A549 (cell line): ENCODE data around the gene PDSS2.

Experiments used
- CTCF ChIP-seq: fragments of >200 bp; sonication (Bioruptor Twin); formaldehyde crosslinking; IDR thresholded peaks from 3 replicates; pipeline ENCODE4 v1.5.1; 2016
- EHMT2 ChIP-seq: fragments of 200-600 bp; sonication (generic); IDR thresholded peaks from 2 replicates; pipeline ENCODE4 v1.6.1; 2016; ENCODE audit warnings: antibody characterized with exemption, low read depth, mild to moderate bottlenecking, moderate library complexity
- EP300 ChIP-seq, 2 experiments: fragments of >200 bp; sonication (Bioruptor Twin); formaldehyde crosslinking; IDR thresholded peaks; 2 replicates in 1 of 2; 3 replicates in 1 of 2; pipeline ENCODE4 v1.6.1; 2016 to 2017
- FOSB ChIP-seq: fragments of 250-450 bp; sonication (Bioruptor Pico); IDR thresholded peaks from 2 replicates; pipeline ENCODE4 v1.5.0; 2020; ENCODE audit warnings: mild to moderate bottlenecking, moderate library complexity
- KDM5A ChIP-seq: fragments of 200-600 bp; sonication (generic); IDR thresholded peaks from 2 replicates; pipeline ENCODE4 v1.6.1; 2016; ENCODE audit warnings: antibody characterized with exemption, mild to moderate bottlenecking
- MAFK ChIP-seq: fragments of 450-650 bp; IDR thresholded peaks from 2 replicates; pipeline ENCODE4 v1.6.1; 2014; ENCODE audit not compliant: partially characterized antibody
- POLR2A ChIP-seq: IDR thresholded peaks from 2 replicates; pipeline ENCODE4 v1.6.1; 2012; ENCODE audit warnings: mild to moderate bottlenecking, low read length
- RAD21 ChIP-seq, 2 experiments: fragments of >200 bp in 1 of 2; sonication (Bioruptor Twin) in 1 of 2; formaldehyde crosslinking in 1 of 2; IDR thresholded peaks in 1 of 2; conservative IDR thresholded peaks in 1 of 2; 2 replicates in 1 of 2; 3 replicates in 1 of 2; pipeline ENCODE4 v1.6.1; 2012 to 2018; ENCODE audit warnings: inconsistent platforms in 1 of 2
- REST ChIP-seq: fragments of 200-600 bp; sonication (generic); IDR thresholded peaks from 2 replicates; pipeline ENCODE4 v1.6.1; 2016; ENCODE audit warnings: antibody characterized with exemption, mild to moderate bottlenecking, moderate library complexity
- SMC3 ChIP-seq: fragments of >200 bp; sonication (Bioruptor Twin); formaldehyde crosslinking; IDR thresholded peaks from 3 replicates; pipeline ENCODE4 v1.6.1; 2018; ENCODE audit warnings: inconsistent platforms
- TP53 ChIP-seq: fragments of 250-450 bp; sonication (Bioruptor Pico); IDR thresholded peaks from 2 replicates; pipeline ENCODE4 v1.5.0; 2021; ENCODE audit warnings: mild to moderate bottlenecking, moderate library complexity
- USF2 ChIP-seq: fragments of 450-650 bp; IDR thresholded peaks from 2 replicates; pipeline ENCODE4 v1.6.1; 2014; ENCODE audit warnings: antibody characterized with exemption

DNA sequence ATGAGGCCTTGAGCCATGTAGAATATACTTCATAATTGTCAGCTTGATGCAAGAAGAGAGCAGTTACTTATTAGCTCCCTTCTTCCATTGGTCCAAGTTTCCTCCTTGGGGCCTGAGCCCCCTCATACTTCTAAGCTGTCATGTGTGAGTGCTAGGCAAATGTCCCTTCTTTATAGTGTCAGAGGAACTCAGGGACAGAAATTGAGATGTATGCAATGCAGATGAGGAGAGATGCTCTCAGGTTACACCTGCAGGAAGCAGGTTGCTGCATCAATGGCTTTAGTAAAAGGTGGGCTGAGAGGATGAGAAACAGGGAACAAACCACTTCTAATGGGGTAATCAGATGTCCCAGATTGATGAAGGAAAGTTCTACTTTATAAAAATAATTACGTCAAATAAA lies 6.7 kb upstream of the PDSS2 start:
- no peak for TF ChIP-seq POLR2A
- TF ChIP-seq CTCF = no peak
- TF ChIP-seq SMC3 = no peak
- no peak for TF ChIP-seq FOSB (CRISPR knock-in tag)
- no peak for TF ChIP-seq EP300 (IDR thresholded peaks at IDR 0.05)
- no peak for TF ChIP-seq EHMT2
- TF ChIP-seq REST = no peak
- no peak for TF ChIP-seq MAFK
- TF ChIP-seq RAD21 (conservative IDR thresholded peaks at IDR 0.05 in 1 of 2, IDR thresholded peaks at IDR 0.05 in 1 of 2) = no peak
- no peak for TF ChIP-seq TP53 (CRISPR knock-in tag)
- TF ChIP-seq USF2 = no peak
- TF ChIP-seq KDM5A = no peak
